ENCODE results near the gene RANBP9. TPM values are rescaled to one million over a fixed set of nuclear protein-coding genes. Genes with fewer than 3 reads are reported as not detected.

RANBP9 gene
- total and polyA plus RNA-seq, 9 of the 15 experiments (the other 6 are each of a cell fraction or from before 2014, with no cell fraction given) = 27.5 to 130 (median 61.5) TPM

GRCh38 chr6:13661647-13662046 lies 50.0 kb downstream of the RANBP9 start (continued):
- TF ChIP-seq SNRNP70 (optimal IDR thresholded peaks at IDR 0.05; ENCODE audit: low read depth, low read length) (no peak), ZNF583 (CRISPR knock-in tag; IDR thresholded peaks at IDR 0.05) (no peak), ZNF76 (CRISPR knock-in tag; IDR thresholded peaks at IDR 0.05; ENCODE audit: borderline replicate concordance) (no peak), HOMEZ (CRISPR knock-in tag; IDR thresholded peaks at IDR 0.05) (no peak), ZNF639 (CRISPR knock-in tag; conservative IDR thresholded peaks at IDR 0.05 in 1 of 2, IDR thresholded peaks at IDR 0.05 in 1 of 2) (0 out of 4 replicates have a peak, but pooled peaks of 1 of the 2 experiments have one; percentile 34), RHOXF2B (CRISPR knock-in tag; conservative IDR thresholded peaks at IDR 0.05) (no peak), ZNF347 (CRISPR knock-in tag; IDR thresholded peaks at IDR 0.05; ENCODE audit: low read depth) (no peak), KDM2B (CRISPR knock-in tag; IDR thresholded peaks at IDR 0.05) (no peak), CBFA2T3 (IDR thresholded peaks at IDR 0.05) (no peak), BCOR (IDR thresholded peaks at IDR 0.05) (no peak), ZNF398 (CRISPR knock-in tag; IDR thresholded peaks at IDR 0.05) (no peak), HDAC1 (IDR thresholded peaks at IDR 0.05) (0 out of 4 replicates have a peak, but pooled peaks of 1 of the 2 experiments have one; percentile 13), RCOR1 (IDR thresholded peaks at IDR 0.05; ENCODE audit: borderline replicate concordance in 1 of 2, low read depth in 2 of 2, low read length in 2 of 2) (no peak), NEUROD1 (IDR thresholded peaks at IDR 0.05; ENCODE audit: borderline replicate concordance, low read depth, low read length, partially characterized antibody) (no peak), CBFA2T2 (conservative IDR thresholded peaks at IDR 0.05) (no peak), CTCFL (IDR thresholded peaks at IDR 0.05; ENCODE audit: borderline replicate concordance, insufficient read depth, low read depth, low read length, poor library complexity, severe bottlenecking) (no peak), ATF1 (CRISPR knock-in tag; IDR thresholded peaks at IDR 0.05) (no peak), ATF1 (tag; IDR thresholded peaks at IDR 0.05) (peak; percentile 53; the same call in 1 of the 2 replicates), ZNF143 (CRISPR knock-in tag; IDR thresholded peaks at IDR 0.05) (no peak), BHLHE40 (IDR thresholded peaks at IDR 0.05; ENCODE audit: low read length) (no peak), SMARCC2 (IDR thresholded peaks at IDR 0.05; ENCODE audit: low read depth) (no peak), TEAD4 (IDR thresholded peaks at IDR 0.05; ENCODE audit: low read length) (peak; percentile 31; the same call in 1 of the 2 replicates), TEAD4 (CRISPR knock-in tag; IDR thresholded peaks at IDR 0.05; ENCODE audit: borderline replicate concordance) (no peak), ZZZ3 (IDR thresholded peaks at IDR 0.05) (no peak), ZNF217 (CRISPR knock-in tag; IDR thresholded peaks at IDR 0.05) (no peak)

Data from K562 (cell line).